GM18526 (cell line): ENCODE measurements around the gene ABLIM1.
A peak's percentile ranks its signal among the peaks of the same experiment; 100 is the strongest.

Experiments
- POLR2A ChIP-seq: IDR thresholded peaks from 3 replicates; pipeline ENCODE4 v1.6.1; 2011; ENCODE audit not compliant: insufficient read length; ENCODE audit errors: extremely low read depth

The ABLIM1 gene

GRCh38 chr10:114544045-114544659, 113.9 kb downstream of the ABLIM1 start:
- peak; percentile 24 for TF ChIP-seq POLR2A

- no peak for TF ChIP-seq POLR2A
Observed at GRCh38 chr10:114543456-114543855, 114.6 kb downstream of the ABLIM1 start.

GRCh38 chr10:114542373-114542772, 115.7 kb downstream of the ABLIM1 start:
- no peak for TF ChIP-seq POLR2A

GRCh38 chr10:114541797-114542160, 116.3 kb downstream of the ABLIM1 start:
- no peak for TF ChIP-seq POLR2A

- TF ChIP-seq POLR2A = no peak
Observed at GRCh38 chr10:114541081-114541796, 116.8 kb downstream of the ABLIM1 start.

- TF ChIP-seq POLR2A = no peak
Observed at GRCh38 chr10:114540236-114540635, 117.8 kb downstream of the ABLIM1 start.

GRCh38 chr10:114539623-114540022, 118.5 kb downstream of the ABLIM1 start:
- no peak for TF ChIP-seq POLR2A

GRCh38 chr10:114538181-114538906, 119.7 kb downstream of the ABLIM1 start:
- TF ChIP-seq POLR2A = no peak

GRCh38 chr10:114537736-114538135, 120.3 kb downstream of the ABLIM1 start:
- TF ChIP-seq POLR2A = no peak

- no peak for TF ChIP-seq POLR2A
Observed at GRCh38 chr10:114534571-114534981, 123.5 kb downstream of the ABLIM1 start.

GRCh38 chr10:114532226-114532625, 125.8 kb downstream of the ABLIM1 start:
- TF ChIP-seq POLR2A = no peak

- TF ChIP-seq POLR2A = peak; percentile 47
Observed at GRCh38 chr10:114526504-114527238, 131.4 kb downstream of the ABLIM1 start.

- TF ChIP-seq POLR2A = no peak
Observed at GRCh38 chr10:114526126-114526503, 132.0 kb downstream of the ABLIM1 start.

GRCh38 chr10:114525368-114525949, 132.6 kb downstream of the ABLIM1 start:
- no peak for TF ChIP-seq POLR2A

- no peak for TF ChIP-seq POLR2A
Observed at GRCh38 chr10:114523876-114524275, 134.2 kb downstream of the ABLIM1 start.

GRCh38 chr10:114521255-114521654, 136.8 kb downstream of the ABLIM1 start:
- no peak for TF ChIP-seq POLR2A

GRCh38 chr10:114520453-114520852, 137.6 kb downstream of the ABLIM1 start:
- no peak for TF ChIP-seq POLR2A
